Activated CD8-positive, alpha-beta memory T cell treated with anti-CD3 and anti-CD28 coated beads for 4 hours (primary cell): ENCODE data around the gene ZNF2.

Experiments
- DNase-seq, 2 donors: peaks; one replicate each; pipeline ENCODE4 v3.0.0-alpha.2; 2020; ENCODE audit warnings: low read depth in 2 of 2

The ZNF2 gene

GRCh38 chr2:95206096-95206495 lies 40.5 kb downstream of the ZNF2 start:
- DNase-seq = no peak

GRCh38 chr2:95207111-95207961 lies 41.7 kb downstream of the ZNF2 start, which contains the start of gene ZNF892:
Gene ZNF892 (plus strand): TSS chr2:95207521. CDS start chr2:95207816, 295 bp downstream.
- DNase-seq = peak; percentile 58 to 61

GRCh38 chr2:95208106-95208505 lies 42.5 kb downstream of the ZNF2 start:
- DNase-seq = no peak

- DNase-seq = no peak
Observed at GRCh38 chr2:95215018-95215612, 49.5 kb downstream of the ZNF2 start.

GRCh38 chr2:95220449-95220848 lies 54.8 kb downstream of the ZNF2 start:
- DNase-seq = no peak

- DNase-seq = no peak
Observed at GRCh38 chr2:95225658-95226057, 60.0 kb downstream of the ZNF2 start.

GRCh38 chr2:95231723-95232122 lies 66.1 kb downstream of the ZNF2 start:
- no peak for DNase-seq

- DNase-seq = no peak
Observed at GRCh38 chr2:95232232-95232631, 66.6 kb downstream of the ZNF2 start.
